Thoracic aorta (tissue), 2 donors: ENCODE results near the gene ADTRP. TPM values are rescaled to one million over a fixed set of nuclear protein-coding genes. Genes with fewer than 3 reads are reported as not detected.

ENCODE experiments used
- ATAC-seq: fragments of 150-250 bp; one replicate; pipeline ENCODE4 v1.8.0; 2017; ENCODE audit warnings: low read depth; ENCODE audit not compliant: insufficient number of reproducible peaks, low FRiP score
- DNase-seq: peaks from one replicate; pipeline ENCODE4 v3.0.0-alpha.2; 2020; ENCODE audit warnings: low spot score
- H3K27ac ChIP-seq, 2 donors: fragments of 200-600 bp; sonication (generic); 1 replicate in 1 of 2; 2 replicates in 1 of 2; pipeline ENCODE4 v1.5.1; 2016; ENCODE audit warnings: mild to moderate bottlenecking in 2 of 2, moderate library complexity in 2 of 2
- H3K27me3 ChIP-seq: fragments of 200-600 bp; sonication (generic); replicated peaks from 2 replicates; pipeline ENCODE4 v1.6.0; 2016; ENCODE audit warnings: mild to moderate bottlenecking; ENCODE audit not compliant: insufficient read depth
- H3K36me3 ChIP-seq: fragments of 200-600 bp; sonication (generic); one replicate; pipeline ENCODE4 v1.5.1; 2016
- H3K4me1 ChIP-seq, 2 donors: fragments of 200-600 bp; sonication (generic); 1 replicate in 1 of 2; 2 replicates in 1 of 2; pipeline versions ENCODE4 v1.5.1 to v1.6.0; 2016; ENCODE audit warnings: low read depth in 2 of 2, mild to moderate bottlenecking in 1 of 2; ENCODE audit not compliant: control insufficient read depth in 1 of 2
- H3K4me3 ChIP-seq: fragments of 200-600 bp; sonication (generic); 2 replicates; pipeline ENCODE4 v1.5.1; 2016; ENCODE audit warnings: mild to moderate bottlenecking
- H3K9me3 ChIP-seq: fragments of 200-600 bp; sonication (generic); 2 replicates; pipeline ENCODE4 v1.5.1; 2016
- CTCF ChIP-seq: fragments of 200-600 bp; sonication (generic); IDR thresholded peaks from one replicate; pipeline ENCODE4 v1.5.1; 2019; ENCODE audit warnings: antibody characterized with exemption
- total RNA-seq, 2 donors: library from RNA; depleted of rRNA; stranded (reverse); fragments of >200 nt; gene quantifications; one replicate each; pipeline versions ENCODE4 v1.1.0 to v1.2.3, GENCODE V29; 2016

ADTRP gene
- total RNA-seq, 2 donors from 2014 or later: not detected

DNA sequence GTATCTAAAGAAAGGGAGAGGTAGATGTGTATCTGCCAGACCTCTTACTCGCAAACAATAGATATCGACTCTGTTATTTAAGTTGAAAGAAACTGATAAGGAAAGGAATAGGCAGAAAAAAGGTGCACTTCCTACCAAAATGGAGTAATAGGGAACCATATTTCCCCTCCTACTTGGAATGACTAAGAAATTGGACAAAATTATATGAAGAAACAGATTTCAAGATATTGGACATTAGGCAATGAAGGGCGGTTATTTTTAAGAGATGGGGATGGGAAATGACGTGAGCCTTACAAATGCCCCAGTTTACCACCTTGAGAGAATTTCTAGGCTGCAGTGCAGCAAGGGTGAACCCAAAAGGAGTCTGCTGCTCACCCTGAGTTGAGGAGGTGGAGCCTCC, 108.9 kb downstream of the ADTRP start:
- no peak overlapping the region for H3K27ac ChIP-seq
- no peak for TF ChIP-seq CTCF
- H3K27me3 ChIP-seq: no peaks in the 10 kb centered on the region
- H3K4me3 ChIP-seq: no peak overlapping the region
- ATAC-seq (no peak), DNase-seq (no peak)
- H3K36me3 ChIP-seq: no peaks in the 10 kb centered on the region
- no peaks in the 10 kb centered on the region for H3K4me1 ChIP-seq
- no peaks in the 10 kb centered on the region for H3K9me3 ChIP-seq

- DNase-seq (no peak), ATAC-seq (no peak)
- H3K4me1 ChIP-seq: no peaks in the 10 kb centered on the region
- no peak overlapping the region for H3K27ac ChIP-seq
- no peaks in the 10 kb centered on the region for H3K27me3 ChIP-seq
- H3K36me3 ChIP-seq: no peaks in the 10 kb centered on the region
- no peak overlapping the region for H3K4me3 ChIP-seq
- no peak for TF ChIP-seq CTCF
- H3K9me3 ChIP-seq: no peaks in the 10 kb centered on the region
Measured at GRCh38 chr6:11668455-11668854, 110.1 kb downstream of the ADTRP start.

GRCh38 chr6:11667876-11668275, 110.7 kb downstream of the ADTRP start:
- Histone ChIP-seq H3K36me3 (no peaks in the 10 kb centered on the region), H3K27me3 (no peaks in the 10 kb centered on the region), H3K4me1 (no peaks in the 10 kb centered on the region), H3K27ac (no peak overlapping the region), H3K9me3 (no peaks in the 10 kb centered on the region), H3K4me3 (no peak overlapping the region)
- ATAC-seq: no peak
- no peak for TF ChIP-seq CTCF
- no peak for DNase-seq

- TF ChIP-seq CTCF: no peak
- ATAC-seq (no peak), DNase-seq (no peak)
- no peaks in the 10 kb centered on the region for H3K4me1 ChIP-seq
- no peak overlapping the region for H3K27ac ChIP-seq
- no peaks in the 10 kb centered on the region for H3K27me3 ChIP-seq
- H3K9me3 ChIP-seq: no peaks in the 10 kb centered on the region
- no peaks in the 10 kb centered on the region for H3K36me3 ChIP-seq
- no peak overlapping the region for H3K4me3 ChIP-seq
Measured at GRCh38 chr6:11665604-11666326, 112.8 kb downstream of the ADTRP start.

Other genes starting within 250 kb of the ADTRP start
- 1 to 10 TPM; 4.6 to 6.8 TPM for gene TMEM170B, start 241.1 kb downstream of the ADTRP start, total RNA-seq
- gene HIVEP1, start 233.5 kb upstream of the ADTRP start, total RNA-seq: 10 to 100 TPM; 22.3 to 34.4 TPM